K562 (cell line): ENCODE data around the gene NLRX1. TPM values are rescaled to one million over a fixed set of nuclear protein-coding genes. Genes with fewer than 3 reads are reported as not detected.

ENCODE experiments used
- BRCA1 ChIP-seq, 2 experiments: fragments of 450-650 bp in 1 of 2; sonication (generic) in 1 of 2; formaldehyde crosslinking in 1 of 2; IDR thresholded peaks; 2 replicates each; pipeline versions ENCODE4 v1.5.0 to v1.6.1; 2017 to 2020; ENCODE audit warnings: mild to moderate bottlenecking in 1 of 2, missing genetic modification reagents in 1 of 2
- CBX1 ChIP-seq: sonication (generic); IDR thresholded peaks from 2 replicates; pipeline ENCODE4 v1.6.1; 2016; ENCODE audit warnings: antibody characterized with exemption, low read depth, mild to moderate bottlenecking
- HDAC1 ChIP-seq, 2 experiments: fragments of 450-650 bp; IDR thresholded peaks; 2 replicates each; pipeline ENCODE4 v1.6.1; 2016 to 2017; ENCODE audit warnings: inconsistent platforms in 1 of 2, mild to moderate bottlenecking in 1 of 2, moderate library complexity in 1 of 2
- MEF2D ChIP-seq: conservative IDR thresholded peaks from 2 replicates; pipeline ENCODE4 v1.6.1; 2016; ENCODE audit warnings: low read depth, missing genetic modification characterization, missing compliant biosample characterization
- NR4A1 ChIP-seq, 2 experiments: fragments of 250-450 bp in 1 of 2; fragments of 450-650 bp in 1 of 2; sonication (Bioruptor Pico) in 1 of 2; IDR thresholded peaks; 2 replicates each; pipeline versions ENCODE4 v1.4.0 to v1.6.1; 2016 to 2020; ENCODE audit warnings: mild to moderate bottlenecking in 2 of 2, missing compliant biosample characterization in 1 of 2, missing genetic modification characterization in 1 of 2, moderate library complexity in 1 of 2
- PHF20 ChIP-seq: fragments of 450-650 bp; IDR thresholded peaks from 2 replicates; pipeline ENCODE4 v1.6.1; 2018; ENCODE audit not compliant: partially characterized antibody
- PRMT5 ChIP-seq: sonication (generic); formaldehyde crosslinking; IDR thresholded peaks from 2 replicates; pipeline ENCODE4 v1.5.0; 2020; ENCODE audit warnings: missing genetic modification reagents
- RAD21 ChIP-seq, 2 experiments: fragments of 250-450 bp in 1 of 2; fragments of 450-650 bp in 1 of 2; sonication (Bioruptor Pico) in 1 of 2; formaldehyde crosslinking in 1 of 2; IDR thresholded peaks in 1 of 2; conservative IDR thresholded peaks in 1 of 2; 2 replicates each; pipeline versions ENCODE4 v1.4.0 to v1.8.0; 2020 to 2022; ENCODE audit warnings: mild to moderate bottlenecking in 2 of 2, moderate library complexity in 1 of 2
- RBM22 ChIP-seq: fragments of 200-400 bp; formaldehyde crosslinking; IDR thresholded peaks from 2 replicates; pipeline ENCODE4 v1.6.1; 2018; ENCODE audit warnings: low read length, low read depth; ENCODE audit not compliant: poor library complexity, severe bottlenecking
- RBM34 ChIP-seq: fragments of 200-400 bp; formaldehyde crosslinking; IDR thresholded peaks from 2 replicates; pipeline ENCODE4 v1.6.1; 2018; ENCODE audit warnings: low read length, borderline replicate concordance; ENCODE audit not compliant: insufficient read depth
- SAFB2 ChIP-seq: fragments of 200-400 bp; formaldehyde crosslinking; IDR thresholded peaks from 2 replicates; pipeline ENCODE4 v1.6.1; 2018; ENCODE audit warnings: borderline replicate concordance, low read length, low read depth, moderate library complexity; ENCODE audit not compliant: severe bottlenecking
- SAP30 ChIP-seq: fragments of 200-600 bp; sonication (generic); IDR thresholded peaks from 2 replicates; pipeline ENCODE4 v1.6.1; 2012; ENCODE audit warnings: borderline replicate concordance, low read depth, mild to moderate bottlenecking, moderate library complexity, low read length, control low read depth, inconsistent platforms; ENCODE audit not compliant: insufficient read depth, poor library complexity, severe bottlenecking
- SMARCA4 ChIP-seq: fragments of 450-650 bp; IDR thresholded peaks from 2 replicates; pipeline ENCODE4 v1.6.1; 2016
- SRSF3 ChIP-seq: fragments of 200-400 bp; formaldehyde crosslinking; IDR thresholded peaks from 2 replicates; pipeline ENCODE4 v1.6.1; 2016; ENCODE audit warnings: mild to moderate bottlenecking, low read length, moderate library complexity; ENCODE audit not compliant: insufficient read depth
- TAF1 ChIP-seq: IDR thresholded peaks from 2 replicates; pipeline ENCODE4 v1.6.1; 2011; ENCODE audit warnings: mild to moderate bottlenecking, low read length, moderate library complexity; ENCODE audit not compliant: insufficient read depth, control insufficient read depth, severe bottlenecking; ENCODE audit errors: extremely low read depth
- TBL1XR1 ChIP-seq, 2 experiments: IDR thresholded peaks; 2 replicates each; pipeline ENCODE4 v1.6.1; 2012; ENCODE audit warnings: improper control_type of control experiment in 2 of 2, low read length in 2 of 2, mild to moderate bottlenecking in 1 of 2
- ZBTB7A ChIP-seq: IDR thresholded peaks from 2 replicates; pipeline ENCODE4 v1.6.1; 2011; ENCODE audit warnings: low read depth, mild to moderate bottlenecking, low read length, moderate library complexity, borderline replicate concordance; ENCODE audit not compliant: control insufficient read depth
- ZC3H11A ChIP-seq: IDR thresholded peaks from 2 replicates; pipeline ENCODE4 v1.6.1; 2012; ENCODE audit warnings: low read depth, low read length, improper control_type of control experiment
- ZNF263 ChIP-seq: sonication (generic); formaldehyde crosslinking; IDR thresholded peaks from 2 replicates; pipeline ENCODE4 v1.8.0; 2022; ENCODE audit warnings: mild to moderate bottlenecking, missing genetic modification reagents, borderline replicate concordance
- ZNF3 ChIP-seq: fragments of 250-450 bp; sonication (Bioruptor Pico); IDR thresholded peaks from 2 replicates; pipeline ENCODE4 v1.5.0; 2021; ENCODE audit warnings: mild to moderate bottlenecking, moderate library complexity
- ZNF316 ChIP-seq: fragments of 450-650 bp; IDR thresholded peaks from 2 replicates; pipeline ENCODE4 v1.6.1; 2016
- ZNF583 ChIP-seq: fragments of 250-450 bp; sonication (Bioruptor Pico); IDR thresholded peaks from 2 replicates; pipeline ENCODE4 v1.4.0; 2020
- polyA plus RNA-seq, 8 experiments: library from polyadenylated mRNA; depleted of rRNA in 4 of 8; stranded (reverse) in 5 of 8; unstranded in 3 of 8; fragments of >200 nt; fragmentation: Nextera tagmentation in 2 of 8; fragmentation: Illumina TruSeq in 1 of 8; extraction: Ambion mirVana in 2 of 8; extraction: Trizol in 1 of 8; gene quantifications; 2 replicates each; pipeline versions ENCODE4 v1.2.1 to v1.2.3, GENCODE V29; 2011 to 2014; ENCODE audit warnings: inconsistent platforms in 1 of 8, missing spikeins in 1 of 8
- total RNA-seq, 7 experiments: library from RNA; depleted of rRNA in 6 of 7; stranded (reverse); fragments of >200 nt in 6 of 7; fragmentation: Illumina TruSeq in 2 of 7; extraction: Trizol in 2 of 7; gene quantifications; 2 replicates each; pipeline versions ENCODE4 v1.2.1 to v1.2.3, GENCODE V29; 2011 to 2021; ENCODE audit warnings: low replicate concordance in 1 of 7
- TF ChIP-seq, protein P1 (sequence below): fragments of 450-650 bp; IDR thresholded peaks from 2 replicates; pipeline ENCODE4 v1.6.1; 2014; ENCODE audit warnings: low read depth, mild to moderate bottlenecking, moderate library complexity, borderline replicate concordance
- TF ChIP-seq, protein P2 (sequence below): fragments of 450-650 bp; formaldehyde crosslinking; IDR thresholded peaks from 2 replicates; pipeline ENCODE4 v1.4.0; 2022; ENCODE audit warnings: mild to moderate bottlenecking, moderate library complexity

The NLRX1 gene
- total and polyA plus RNA-seq, 9 of the 15 experiments (the other 6 are each of a cell fraction or from before 2014, with no cell fraction given), result 0.04 to 2.3 (median 0.69) TPM

DNA sequence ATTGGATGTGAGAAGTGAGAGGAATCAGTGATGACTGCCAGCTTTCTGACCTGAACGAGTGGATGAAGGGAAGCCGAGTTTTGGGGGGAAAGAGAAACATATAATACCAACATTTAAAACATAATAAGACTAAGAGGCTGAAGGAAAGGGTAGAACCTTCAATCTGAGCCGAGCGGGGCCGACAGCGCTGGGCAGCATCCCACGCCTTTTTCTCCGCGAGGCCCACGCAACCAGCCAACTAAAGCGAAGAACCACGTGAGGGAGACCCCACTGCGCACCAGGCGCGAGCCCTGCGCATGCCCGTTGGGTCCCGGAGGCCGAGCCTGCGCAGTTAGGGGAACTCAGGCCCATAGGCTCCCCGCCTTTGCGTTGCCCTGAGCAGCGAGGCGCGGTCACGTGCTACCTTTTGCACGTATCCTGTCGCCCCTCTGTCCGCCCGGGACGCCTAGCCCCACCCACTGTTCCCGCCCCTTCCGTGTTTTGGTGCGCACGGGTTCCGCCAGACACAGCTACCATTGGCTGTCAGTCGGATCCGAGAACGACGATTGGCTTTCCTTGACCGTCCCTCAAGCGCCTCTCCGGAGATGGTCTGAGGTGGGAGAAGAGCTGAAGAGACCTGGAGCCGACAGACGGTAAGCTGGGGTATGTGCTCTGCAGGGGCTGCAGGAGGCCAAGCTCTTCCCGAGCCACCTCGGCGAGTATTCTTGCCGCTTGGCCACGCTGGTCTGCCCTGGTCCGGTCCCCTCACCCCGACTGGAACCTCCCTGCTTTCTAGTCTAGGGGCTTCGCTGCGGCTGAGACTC is 47.3 kb upstream of the NLRX1 start, which contains the start of gene HINFP (continued):
- TF ChIP-seq SAP30 (peak; percentile 86), ZBTB7A (peak; percentile 85; the same call in 1 of the 2 replicates), RBM22 (peak; percentile 58), NR4A1 (CRISPR knock-in tag; IDR thresholded peaks at IDR 0.05) (no peak), NR4A1 (tag; IDR thresholded peaks at IDR 0.05) (no peak), ZNF583 (no peak), PRMT5 (CRISPR knock-in tag) (no peak), BRCA1 (IDR thresholded peaks at IDR 0.05) (no peak), BRCA1 (CRISPR knock-in tag; IDR thresholded peaks at IDR 0.05) (no peak), RBM34 (no peak), PHF20 (peak; percentile 29), HDAC1 (IDR thresholded peaks at IDR 0.05) (peak in 1 of 2 experiments; percentile 67; a peak in 2 of 4 replicates), MEF2D (tag) (0 out of 2 replicates have a peak, but pooled peaks have one; percentile 27), RAD21 (CRISPR knock-in tag; conservative IDR thresholded peaks at IDR 0.05 in 1 of 2, IDR thresholded peaks at IDR 0.05 in 1 of 2) (no peak), SAFB2 (no peak), ZNF263 (CRISPR knock-in tag) (no peak), ZNF316 (no peak), SRSF3 (no peak), TAF1 (no peak), ZC3H11A (no peak), TBL1XR1 (IDR thresholded peaks at IDR 0.05; ENCODE audit: low read length in 2 of 2) (no peak), ZNF3 (no peak), SMARCA4 (no peak), CBX1 (no peak)
- TF ChIP-seq, protein P1, sequence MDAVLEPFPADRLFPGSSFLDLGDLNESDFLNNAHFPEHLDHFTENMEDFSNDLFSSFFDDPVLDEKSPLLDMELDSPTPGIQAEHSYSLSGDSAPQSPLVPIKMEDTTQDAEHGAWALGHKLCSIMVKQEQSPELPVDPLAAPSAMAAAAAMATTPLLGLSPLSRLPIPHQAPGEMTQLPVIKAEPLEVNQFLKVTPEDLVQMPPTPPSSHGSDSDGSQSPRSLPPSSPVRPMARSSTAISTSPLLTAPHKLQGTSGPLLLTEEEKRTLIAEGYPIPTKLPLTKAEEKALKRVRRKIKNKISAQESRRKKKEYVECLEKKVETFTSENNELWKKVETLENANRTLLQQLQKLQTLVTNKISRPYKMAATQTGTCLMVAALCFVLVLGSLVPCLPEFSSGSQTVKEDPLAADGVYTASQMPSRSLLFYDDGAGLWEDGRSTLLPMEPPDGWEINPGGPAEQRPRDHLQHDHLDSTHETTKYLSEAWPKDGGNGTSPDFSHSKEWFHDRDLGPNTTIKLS, result no peak
- TF ChIP-seq, protein P2, sequence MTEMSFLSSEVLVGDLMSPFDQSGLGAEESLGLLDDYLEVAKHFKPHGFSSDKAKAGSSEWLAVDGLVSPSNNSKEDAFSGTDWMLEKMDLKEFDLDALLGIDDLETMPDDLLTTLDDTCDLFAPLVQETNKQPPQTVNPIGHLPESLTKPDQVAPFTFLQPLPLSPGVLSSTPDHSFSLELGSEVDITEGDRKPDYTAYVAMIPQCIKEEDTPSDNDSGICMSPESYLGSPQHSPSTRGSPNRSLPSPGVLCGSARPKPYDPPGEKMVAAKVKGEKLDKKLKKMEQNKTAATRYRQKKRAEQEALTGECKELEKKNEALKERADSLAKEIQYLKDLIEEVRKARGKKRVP (CRISPR knock-in tag), result no peak
